Mesendoderm (in vitro differentiated cells): ENCODE measurements around the gene MCRIP2.

Experiments used
- DNase-seq: peaks from one replicate; pipeline ENCODE4 v3.0.0; 2013
- H2AK5ac ChIP-seq: 2 replicates; pipeline ENCODE4 v1.6.1; 2013; ENCODE audit warnings: low read length, inconsistent platforms
- H2BK120ac ChIP-seq: 2 replicates; pipeline ENCODE4 v1.6.1; 2013; ENCODE audit warnings: low read depth, mild to moderate bottlenecking, low read length, moderate library complexity, mixed read lengths
- H2BK15ac ChIP-seq: replicated peaks from 2 replicates; pipeline ENCODE4 v1.6.1; 2013; ENCODE audit warnings: low read depth, mild to moderate bottlenecking, moderate library complexity
- H2BK5ac ChIP-seq: 2 replicates; pipeline ENCODE4 v1.6.1; 2013; ENCODE audit warnings: low read length, inconsistent platforms
- H3K18ac ChIP-seq: 2 replicates; pipeline ENCODE4 v1.6.1; 2013; ENCODE audit warnings: mild to moderate bottlenecking, low read length, mixed read lengths
- H3K23ac ChIP-seq: one replicate; pipeline ENCODE4 v1.6.1; 2013; ENCODE audit warnings: low read length
- H3K27ac ChIP-seq: 2 replicates; pipeline ENCODE4 v1.5.1; 2013; ENCODE audit warnings: low read depth, mild to moderate bottlenecking, inconsistent platforms, low read length, moderate library complexity
- H3K27me3 ChIP-seq: 2 replicates; pipeline ENCODE4 v1.6.1; 2013; ENCODE audit warnings: low read length, control low read depth, mild to moderate bottlenecking, inconsistent platforms; ENCODE audit not compliant: insufficient read depth, poor library complexity
- H3K36me3 ChIP-seq: 2 replicates; pipeline ENCODE4 v1.6.1; 2013; ENCODE audit warnings: low read length, inconsistent platforms; ENCODE audit not compliant: control insufficient read depth, insufficient read depth
- H3K4ac ChIP-seq: one replicate; pipeline ENCODE4 v1.6.1; 2013; ENCODE audit warnings: low read depth, mild to moderate bottlenecking, low read length, moderate library complexity
- H3K4me1 ChIP-seq: 2 replicates; pipeline ENCODE4 v1.6.1; 2013; ENCODE audit warnings: low read depth, low read length, inconsistent platforms; ENCODE audit not compliant: control insufficient read depth
- H3K4me2 ChIP-seq: 2 replicates; pipeline ENCODE4 v1.6.1; 2013; ENCODE audit warnings: low read length
- H3K4me3 ChIP-seq: 2 replicates; pipeline ENCODE4 v1.5.1; 2013; ENCODE audit warnings: mild to moderate bottlenecking, low read length
- H3K56ac ChIP-seq: one replicate; pipeline ENCODE4 v1.6.1; 2013; ENCODE audit warnings: low read length
- H3K79me1 ChIP-seq: 2 replicates; pipeline ENCODE4 v1.6.1; 2013; ENCODE audit warnings: low read length, inconsistent platforms
- H3K79me2 ChIP-seq: 2 replicates; pipeline ENCODE4 v1.6.1; 2013; ENCODE audit warnings: mild to moderate bottlenecking, low read length; ENCODE audit not compliant: control insufficient read depth, insufficient read depth
- H3K9ac ChIP-seq: 2 replicates; pipeline ENCODE4 v1.6.1; 2013; ENCODE audit warnings: low read length, inconsistent platforms
- H4K5ac ChIP-seq: one replicate; pipeline ENCODE4 v1.6.1; 2013; ENCODE audit warnings: low read length
- H4K8ac ChIP-seq: one replicate; pipeline ENCODE4 v1.6.1; 2013; ENCODE audit warnings: low read depth, mild to moderate bottlenecking, control low read depth, low read length, moderate library complexity
- WGBS: extraction: QIAGEN DNeasy Blood & Tissue Kit; methylation state at CpG from one replicate; pipeline ENCODE4 v1.1.7; 2013; ENCODE audit warnings: low lambda C conversion rate, missing lambda C conversion rate; ENCODE audit not compliant: insufficient coverage; ENCODE audit errors: extremely low coverage; 5-methylcytosine and 5-hydroxymethylcytosine counted together

Gene MCRIP2

GRCh38 chr16:660459-661183 is 19.0 kb downstream of the MCRIP2 start:
- H2AK5ac ChIP-seq: no peak overlapping the region
- H3K4ac ChIP-seq: no peak overlapping the region
- H2BK120ac ChIP-seq: no peak overlapping the region
- WGBS: no CpG with 5 or more reads among the region's 43 CpGs
- no peak overlapping the region for H3K18ac ChIP-seq
- no peaks in the 10 kb centered on the region for H3K79me1 ChIP-seq
- no peaks in the 10 kb centered on the region for H3K4me1 ChIP-seq
- H3K4me2 ChIP-seq: no peak overlapping the region
- no peaks in the 10 kb centered on the region for H3K79me2 ChIP-seq
- no peak overlapping the region for H3K27ac ChIP-seq
- H4K8ac ChIP-seq: no peak overlapping the region
- H3K9ac ChIP-seq: peak overlapping the region; percentile 22
- no peak overlapping the region for H3K4me3 ChIP-seq
- H4K5ac ChIP-seq: no peak overlapping the region
- no peak overlapping the region for H3K23ac ChIP-seq
- DNase-seq: peak; percentile 94
- H2BK5ac ChIP-seq: no peak overlapping the region
- no peaks in the 10 kb centered on the region for H3K36me3 ChIP-seq
- no peak overlapping the region for H2BK15ac ChIP-seq
- peak overlapping the region; percentile 73 for H3K56ac ChIP-seq
- no peaks in the 10 kb centered on the region for H3K27me3 ChIP-seq

GRCh38 chr16:661184-661821 is 19.7 kb downstream of the MCRIP2 start:
- H3K23ac ChIP-seq: no peak overlapping the region
- no peak overlapping the region for H3K4me2 ChIP-seq
- H3K79me2 ChIP-seq: no peaks in the 10 kb centered on the region
- H2BK5ac ChIP-seq: no peak overlapping the region
- DNase-seq: no peak
- H3K27ac ChIP-seq: no peak overlapping the region
- WGBS: no CpG with 5 or more reads among the region's 35 CpGs
- no peak overlapping the region for H4K5ac ChIP-seq
- H3K36me3 ChIP-seq: no peaks in the 10 kb centered on the region
- no peaks in the 10 kb centered on the region for H3K27me3 ChIP-seq
- H3K4ac ChIP-seq: no peak overlapping the region
- H2BK120ac ChIP-seq: no peak overlapping the region
- H3K4me3 ChIP-seq: no peak overlapping the region
- H2BK15ac ChIP-seq: no peak overlapping the region
- H4K8ac ChIP-seq: no peak overlapping the region
- no peak overlapping the region for H3K18ac ChIP-seq
- no peak overlapping the region for H2AK5ac ChIP-seq
- peak overlapping the region; percentile 22 for H3K9ac ChIP-seq
- H3K4me1 ChIP-seq: no peaks in the 10 kb centered on the region
- no peaks in the 10 kb centered on the region for H3K79me1 ChIP-seq
- H3K56ac ChIP-seq: peak overlapping the region; percentile 73

- Histone ChIP-seq H3K27ac (no peak overlapping the region), H2BK120ac (no peak overlapping the region), H3K4me3 (no peak overlapping the region), H3K9ac (no peak overlapping the region), H4K5ac (no peak overlapping the region), H2BK5ac (no peak overlapping the region), H3K79me2 (no peaks in the 10 kb centered on the region), H3K4ac (no peak overlapping the region), H3K36me3 (no peaks in the 10 kb centered on the region), H3K27me3 (no peaks in the 10 kb centered on the region), H3K4me2 (no peak overlapping the region), H3K56ac (no peak overlapping the region), H2AK5ac (no peak overlapping the region), H3K18ac (no peak overlapping the region), H3K4me1 (no peaks in the 10 kb centered on the region), H3K79me1 (no peaks in the 10 kb centered on the region), H2BK15ac (no peak overlapping the region), H4K8ac (no peak overlapping the region), H3K23ac (no peak overlapping the region)
- no CpG with 5 or more reads among the region's 19 CpGs for WGBS
- no peak for DNase-seq
These were observed 20.5 kb downstream of the MCRIP2 start for GRCh38 chr16:662095-662494.

- Histone ChIP-seq H2BK120ac (no peak overlapping the region), H3K56ac (no peak overlapping the region), H3K4ac (no peak overlapping the region), H4K5ac (no peak overlapping the region), H2BK15ac (no peak overlapping the region), H2BK5ac (no peak overlapping the region), H2AK5ac (no peak overlapping the region), H3K4me1 (no peaks in the 10 kb centered on the region), H3K9ac (no peak overlapping the region), H3K36me3 (no peaks in the 10 kb centered on the region), H3K27me3 (no peaks in the 10 kb centered on the region), H3K79me2 (no peaks in the 10 kb centered on the region), H3K18ac (no peak overlapping the region), H3K4me2 (no peak overlapping the region), H3K4me3 (no peak overlapping the region), H3K27ac (no peak overlapping the region), H3K79me1 (no peaks in the 10 kb centered on the region), H3K23ac (no peak overlapping the region), H4K8ac (no peak overlapping the region)
- no peak for DNase-seq
- WGBS: no CpG with 5 or more reads among the region's 21 CpGs
These were observed 21.0 kb downstream of the MCRIP2 start for GRCh38 chr16:662597-662996.

GRCh38 chr16:666572-666971 is 24.9 kb downstream of the MCRIP2 start:
- H3K36me3 ChIP-seq: peaks cover 12% of the 10 kb centered on the region
- H3K4me1 ChIP-seq: no peaks in the 10 kb centered on the region
- no peak overlapping the region for H4K8ac ChIP-seq
- no peak overlapping the region for H3K27ac ChIP-seq
- no peak overlapping the region for H3K4me3 ChIP-seq
- H3K56ac ChIP-seq: no peak overlapping the region
- H2BK15ac ChIP-seq: no peak overlapping the region
- peaks cover 9% of the 10 kb centered on the region for H3K79me1 ChIP-seq
- no peak overlapping the region for H3K4me2 ChIP-seq
- H3K4ac ChIP-seq: no peak overlapping the region
- H3K79me2 ChIP-seq: peaks cover 12% of the 10 kb centered on the region
- H2AK5ac ChIP-seq: no peak overlapping the region
- no peak overlapping the region for H3K9ac ChIP-seq
- H3K23ac ChIP-seq: no peak overlapping the region
- H3K27me3 ChIP-seq: no peaks in the 10 kb centered on the region
- no peak overlapping the region for H2BK120ac ChIP-seq
- H3K18ac ChIP-seq: no peak overlapping the region
- no peak overlapping the region for H2BK5ac ChIP-seq
- DNase-seq: no peak
- WGBS: no CpG with 5 or more reads among the region's 13 CpGs
- no peak overlapping the region for H4K5ac ChIP-seq
